Measurements from ENCODE around the gene NIP7. TPM values are rescaled to one million over a fixed set of nuclear protein-coding genes. Genes with fewer than 3 reads are reported as not detected.

The NIP7 gene
- total RNA-seq, 4 donors from 2014 or later, result 7.3 to 13.5 (median 9.7) TPM

- in situ Hi-C loops (cut with MboI; ENCODE audit: low sequenced_read_pairs in 4 of 4), result no loop called here
- TF ChIP-seq POLR2A (IDR thresholded peaks at IDR 0.05), result no peak
- Histone ChIP-seq H3K4me1 (peaks cover 15 to 16% of the 10 kb centered on the region in 2 donors), H3K27me3 (no peaks in the 10 kb centered on the region), H3K9me3 (no peaks in the 10 kb centered on the region), H3K27ac (peak overlapping the region in 1 of 4 donors; percentile 82), H3K36me3 (peaks cover 0 to 79% of the 10 kb centered on the region in 2 donors), H3K4me3 (no peak overlapping the region)
- DNase-seq, result no peak
- ATAC-seq, result no peak
- intact Hi-C loops (cut with DNase I; ENCODE audit: low total_unique reads), result no loop called here
Observed at GRCh38 chr16:69319826-69320739, 19.5 kb upstream of the NIP7 start.

GRCh38 chr16:69320740-69321073 is 18.9 kb upstream of the NIP7 start:
- peaks cover 18 to 22% of the 10 kb centered on the region in 2 donors for H3K4me1 ChIP-seq
- no peaks in the 10 kb centered on the region for H3K9me3 ChIP-seq
- intact Hi-C loops (cut with DNase I; ENCODE audit: low total_unique reads), result no loop called here
- H3K27ac ChIP-seq, result no peak overlapping the region
- no peak for TF ChIP-seq CTCF (IDR thresholded peaks at IDR 0.05 in 4 of 5, conservative IDR thresholded peaks at IDR 0.05 in 1 of 5)
- no peak for TF ChIP-seq POLR2A (IDR thresholded peaks at IDR 0.05)
- no peak overlapping the region for H3K4me3 ChIP-seq
- no peak for ATAC-seq
- no peak for DNase-seq
- peaks cover 0 to 77% of the 10 kb centered on the region in 2 donors for H3K36me3 ChIP-seq
- H3K27me3 ChIP-seq, result no peaks in the 10 kb centered on the region
- in situ Hi-C loops (cut with MboI; ENCODE audit: low sequenced_read_pairs in 4 of 4), result no loop called here

- TF ChIP-seq POLR2A (IDR thresholded peaks at IDR 0.05) (no peak), CTCF (IDR thresholded peaks at IDR 0.05 in 4 of 5, conservative IDR thresholded peaks at IDR 0.05 in 1 of 5) (no peak)
- in situ Hi-C loops (cut with MboI; ENCODE audit: low sequenced_read_pairs in 4 of 4) (no loop called here), intact Hi-C loops (cut with DNase I; ENCODE audit: low total_unique reads) (no loop called here)
- no peaks in the 10 kb centered on the region for H3K27me3 ChIP-seq
- no peak overlapping the region for H3K4me3 ChIP-seq
- no peak overlapping the region for H3K27ac ChIP-seq
- peaks cover 0 to 74% of the 10 kb centered on the region in 2 donors for H3K36me3 ChIP-seq
- DNase-seq (no peak), ATAC-seq (no peak)
- H3K9me3 ChIP-seq, result no peaks in the 10 kb centered on the region
- peaks cover 22 to 26% of the 10 kb centered on the region in 2 donors for H3K4me1 ChIP-seq
Observed at GRCh38 chr16:69321080-69321479, 18.5 kb upstream of the NIP7 start.

GRCh38 chr16:69322343-69322742 is 17.2 kb upstream of the NIP7 start:
- intact Hi-C loops (cut with DNase I; ENCODE audit: low total_unique reads) (no loop called here), in situ Hi-C loops (cut with MboI; ENCODE audit: low sequenced_read_pairs in 4 of 4) (no loop called here)
- TF ChIP-seq POLR2A (IDR thresholded peaks at IDR 0.05) (no peak), CTCF (IDR thresholded peaks at IDR 0.05 in 4 of 5, conservative IDR thresholded peaks at IDR 0.05 in 1 of 5) (no peak)
- H3K27me3 ChIP-seq, result no peaks in the 10 kb centered on the region
- no peaks in the 10 kb centered on the region for H3K9me3 ChIP-seq
- ATAC-seq (no peak), DNase-seq (no peak)
- no peak overlapping the region for H3K4me3 ChIP-seq
- peak overlapping the region in 1 of 4 donors; percentile 99 for H3K27ac ChIP-seq
- peaks cover 26 to 39% of the 10 kb centered on the region in 2 donors for H3K4me1 ChIP-seq
- peaks cover 0 to 62% of the 10 kb centered on the region in 2 donors for H3K36me3 ChIP-seq

- ATAC-seq (no peak), DNase-seq (no peak)
- Histone ChIP-seq H3K27ac (peak overlapping the region; percentile 44 to 99 (median 88)), H3K36me3 (peaks cover 0 to 59% of the 10 kb centered on the region in 2 donors), H3K27me3 (no peaks in the 10 kb centered on the region), H3K4me1 (peaks cover 35 to 49% of the 10 kb centered on the region in 2 donors), H3K9me3 (no peaks in the 10 kb centered on the region), H3K4me3 (no peak overlapping the region)
- TF ChIP-seq POLR2A (IDR thresholded peaks at IDR 0.05), result no peak
- TF ChIP-seq CTCF (IDR thresholded peaks at IDR 0.05 in 4 of 5, conservative IDR thresholded peaks at IDR 0.05 in 1 of 5), result no peak
- intact Hi-C loops (cut with DNase I; ENCODE audit: low total_unique reads), result no loop called here
- in situ Hi-C loops (cut with MboI; ENCODE audit: low sequenced_read_pairs in 4 of 4), result no loop called here
Observed at GRCh38 chr16:69323415-69323814, 16.2 kb upstream of the NIP7 start.

All from gastrocnemius medialis (tissue), 4 donors.